GM21381 (cell line): ENCODE data around the gene B4GALT2.
A peak's percentile ranks its signal among the peaks of the same experiment; 100 is the strongest.

Experiments used
- ATAC-seq: cut with Tn5 transposase; IDR thresholded peaks from one replicate; pipeline ENCODE4 v1.9.1; 2021; ENCODE audit warnings: mild to moderate bottlenecking, moderate library complexity; ENCODE audit not compliant: unreplicated experiment

Gene B4GALT2

GRCh38 chr1:43946236-43947060 is 32.6 kb upstream of the B4GALT2 start, which contains the start of gene IPO13:
IPO13 (plus strand) TSS chr1:43946950; CDS start chr1:43947601, 651 bp downstream.
- ATAC-seq = peak; percentile 89

DNA sequence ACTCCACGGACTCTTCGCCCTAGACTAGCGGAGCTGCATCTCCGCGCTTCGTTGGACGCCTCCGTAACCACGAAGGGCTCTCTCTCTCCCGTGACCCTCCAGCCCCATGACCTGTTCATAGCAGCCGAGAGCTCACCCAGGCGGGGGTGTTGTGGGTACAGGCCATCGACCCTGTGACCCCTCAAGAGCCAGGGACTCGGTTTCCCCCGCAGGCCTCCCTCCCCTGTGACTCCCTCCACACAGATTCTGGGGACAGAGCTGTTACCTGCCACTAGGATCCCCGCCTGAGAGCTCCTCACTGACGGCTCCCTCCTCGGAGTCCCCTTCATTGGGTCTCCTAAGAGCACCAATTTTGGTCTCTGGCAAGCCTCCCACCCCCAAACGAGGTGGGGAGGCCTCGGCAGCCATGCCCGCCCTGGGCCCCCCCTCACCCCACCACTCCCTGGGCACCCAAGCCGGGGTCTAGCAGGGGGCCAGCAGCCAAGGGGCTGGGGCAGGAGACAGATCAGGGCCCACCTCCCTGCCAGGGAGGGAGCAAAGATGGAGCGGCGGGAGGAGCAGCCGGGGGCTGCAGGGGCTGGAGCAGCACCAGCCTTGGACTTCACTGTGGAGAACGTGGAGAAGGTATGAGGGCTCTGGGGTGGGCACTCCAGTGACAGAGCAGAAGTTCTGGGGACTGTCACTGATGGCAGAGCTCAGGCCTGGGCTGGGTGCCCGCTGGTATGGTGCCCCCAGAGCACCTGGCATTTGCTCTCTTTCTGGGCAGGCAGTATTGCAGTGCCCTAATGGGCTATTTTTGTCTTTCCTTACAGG is 31.7 kb upstream of the B4GALT2 start:
- ATAC-seq = no peak

DNA sequence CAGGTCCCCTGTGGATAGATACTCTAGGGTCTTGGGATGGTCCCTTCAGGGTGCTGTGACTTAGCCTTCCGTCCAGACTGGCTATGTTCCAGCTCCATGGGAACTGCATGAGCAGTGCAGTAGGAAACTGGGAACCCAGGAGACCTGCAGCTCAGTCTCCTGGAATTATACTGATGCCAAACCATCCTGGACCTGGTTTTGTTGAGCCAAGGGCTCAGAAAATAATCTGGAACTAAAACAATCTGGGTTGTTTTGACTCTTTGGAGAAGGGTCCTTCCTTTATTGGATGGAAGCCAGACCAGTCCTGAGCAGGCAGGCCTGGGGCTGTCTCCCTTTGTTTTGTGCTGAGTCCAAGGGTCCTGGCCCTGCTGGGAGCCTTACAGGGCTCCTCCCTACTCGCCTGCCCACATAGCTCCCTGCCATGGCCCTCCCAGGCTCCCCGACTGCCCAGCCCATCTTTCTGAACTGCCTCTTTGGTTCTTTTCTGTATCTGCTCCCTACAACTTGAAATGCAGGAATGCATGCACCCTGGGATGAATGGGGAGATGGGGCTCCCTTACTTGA is 31.1 kb upstream of the B4GALT2 start:
- no peak for ATAC-seq

GRCh38 chr1:43949678-43950077 is 29.3 kb upstream of the B4GALT2 start:
- ATAC-seq = no peak

- ATAC-seq = no peak
These were observed 27.7 kb upstream of the B4GALT2 start for GRCh38 chr1:43951021-43951985.

- ATAC-seq = no peak
These were observed 26.2 kb upstream of the B4GALT2 start for GRCh38 chr1:43952731-43953346.

DNA sequence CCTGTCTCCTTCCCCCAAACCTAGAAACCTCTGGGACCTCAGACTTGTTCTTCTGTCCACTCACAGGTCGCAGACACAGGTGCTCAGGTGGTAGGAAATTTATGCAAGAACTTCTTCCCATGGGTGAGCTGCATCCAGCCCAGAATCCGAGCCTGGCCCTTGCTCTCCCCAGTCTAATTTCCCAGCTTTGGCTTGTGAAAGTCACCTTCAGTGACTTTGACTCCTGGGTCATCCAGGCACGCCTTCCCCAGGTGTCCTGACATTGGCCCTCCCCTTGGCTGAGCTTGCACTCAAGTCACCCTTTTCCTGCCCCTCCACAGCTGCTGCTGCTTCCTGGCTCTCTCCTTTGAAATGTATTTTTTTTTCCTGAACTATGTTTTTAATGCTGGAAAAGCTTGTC is 25.6 kb upstream of the B4GALT2 start:
- no peak for ATAC-seq

DNA sequence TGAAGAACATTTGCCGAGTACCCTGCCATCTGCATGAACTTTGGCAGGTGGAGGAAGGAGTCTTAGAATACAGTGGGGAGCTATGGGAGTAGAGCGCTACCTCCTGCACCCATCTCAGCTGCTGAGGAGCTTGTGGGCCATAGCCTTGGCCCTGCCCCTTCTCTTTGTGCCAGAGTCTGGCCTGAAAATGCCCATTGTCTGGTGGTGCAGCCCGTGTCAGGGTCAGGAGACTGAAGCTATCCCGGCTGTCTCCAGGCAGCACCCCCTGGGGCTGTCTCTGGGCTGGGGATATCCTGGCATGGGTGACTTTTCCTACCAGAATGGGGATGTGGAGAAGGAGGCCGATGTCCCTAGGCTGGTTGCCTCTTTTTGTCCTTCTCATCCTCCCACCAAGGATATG is 25.0 kb upstream of the B4GALT2 start:
- ATAC-seq = no peak

DNA sequence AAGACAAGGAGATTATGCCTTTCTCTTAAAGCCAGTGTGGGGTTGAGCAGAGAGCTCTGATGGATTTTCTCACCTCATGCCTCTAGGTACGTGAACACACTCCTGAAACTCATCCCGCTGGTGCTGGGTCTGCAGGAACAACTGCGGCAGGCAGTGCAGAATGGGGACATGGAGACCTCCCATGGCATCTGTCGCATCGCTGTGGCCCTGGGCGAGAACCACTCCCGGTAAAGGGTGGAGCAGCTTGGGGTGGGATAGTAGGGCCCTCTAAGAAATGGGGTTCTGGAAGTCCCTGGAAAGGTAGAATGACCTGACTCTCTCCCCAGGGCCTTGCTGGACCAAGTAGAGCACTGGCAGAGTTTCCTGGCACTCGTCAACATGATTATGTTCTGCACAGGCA is 22.8 kb upstream of the B4GALT2 start:
- ATAC-seq = no peak

DNA sequence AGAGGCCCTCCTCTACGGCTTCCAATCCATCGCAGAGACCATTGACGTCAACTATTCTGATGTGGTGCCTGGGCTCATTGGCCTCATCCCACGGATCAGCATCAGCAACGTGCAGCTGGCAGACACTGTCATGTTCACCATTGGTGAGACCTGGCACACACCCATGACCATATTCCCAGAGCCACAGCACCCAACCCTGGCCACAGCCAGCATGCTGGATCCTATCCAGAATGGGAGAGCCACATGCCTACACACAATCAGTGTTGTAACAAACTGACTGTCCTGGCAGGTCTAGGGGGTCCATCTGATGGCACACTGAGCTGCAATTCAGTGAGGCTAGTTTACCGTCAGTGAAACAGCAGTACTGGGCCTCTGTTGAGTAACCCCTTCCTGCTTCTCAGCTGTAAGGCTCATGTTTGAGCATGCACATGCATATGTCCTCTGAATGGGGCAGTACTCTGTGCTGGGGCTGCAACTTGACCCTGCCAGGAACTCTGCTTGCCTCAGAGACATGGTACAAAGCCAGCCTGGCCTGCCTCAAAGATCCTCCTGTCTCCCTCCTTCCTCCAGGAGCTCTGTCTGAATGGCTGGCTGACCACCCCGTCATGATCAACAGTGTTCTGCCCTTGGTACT is 21.5 kb upstream of the B4GALT2 start:
- ATAC-seq = no peak

GRCh38 chr1:43958351-43959255 is 20.4 kb upstream of the B4GALT2 start:
- ATAC-seq = no peak

GRCh38 chr1:43960798-43961197 is 18.2 kb upstream of the B4GALT2 start:
- ATAC-seq = no peak

- no peak for ATAC-seq
These were observed 17.3 kb upstream of the B4GALT2 start for GRCh38 chr1:43961692-43962091.

DNA sequence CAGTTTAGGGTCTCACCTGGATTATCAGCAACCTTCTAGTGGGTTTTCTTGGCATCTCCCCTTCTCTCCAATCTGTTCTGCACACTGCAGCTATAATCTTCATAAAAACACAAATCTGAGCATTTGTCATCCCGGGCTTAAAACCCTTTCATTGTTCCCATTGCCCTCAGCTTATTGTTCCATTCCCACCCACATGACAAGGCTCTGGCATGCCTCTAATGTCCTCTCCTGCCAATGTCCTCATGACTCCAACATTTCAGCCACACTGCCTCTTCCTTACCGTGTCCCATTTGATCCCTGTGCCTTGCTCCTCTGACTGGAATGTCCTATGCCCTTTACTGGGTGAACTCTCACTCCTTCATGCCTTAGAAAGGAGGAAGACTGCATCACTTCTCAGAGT is 16.7 kb upstream of the B4GALT2 start:
- no peak for ATAC-seq

DNA sequence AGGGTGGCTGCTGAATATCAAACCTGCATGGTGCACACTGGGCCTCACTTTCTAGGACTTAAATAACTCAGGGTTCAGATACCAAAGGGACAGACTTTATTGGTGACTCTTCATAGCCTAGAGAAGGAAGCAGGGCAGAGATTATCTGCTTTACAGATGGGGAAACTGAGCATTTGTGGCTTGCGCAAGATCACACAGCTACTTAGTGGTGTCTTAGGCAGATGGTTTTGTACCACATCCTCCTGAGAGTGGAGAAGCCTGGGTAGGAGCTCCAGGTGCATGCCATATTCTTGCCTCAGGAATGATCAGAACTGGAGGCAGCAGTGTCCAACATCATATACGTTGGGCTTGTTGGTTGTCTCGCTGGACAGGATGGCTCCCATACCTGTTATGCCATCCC is 16.0 kb upstream of the B4GALT2 start:
- no peak for ATAC-seq

- no peak for ATAC-seq
These were observed 15.1 kb upstream of the B4GALT2 start for GRCh38 chr1:43963890-43964289.

DNA sequence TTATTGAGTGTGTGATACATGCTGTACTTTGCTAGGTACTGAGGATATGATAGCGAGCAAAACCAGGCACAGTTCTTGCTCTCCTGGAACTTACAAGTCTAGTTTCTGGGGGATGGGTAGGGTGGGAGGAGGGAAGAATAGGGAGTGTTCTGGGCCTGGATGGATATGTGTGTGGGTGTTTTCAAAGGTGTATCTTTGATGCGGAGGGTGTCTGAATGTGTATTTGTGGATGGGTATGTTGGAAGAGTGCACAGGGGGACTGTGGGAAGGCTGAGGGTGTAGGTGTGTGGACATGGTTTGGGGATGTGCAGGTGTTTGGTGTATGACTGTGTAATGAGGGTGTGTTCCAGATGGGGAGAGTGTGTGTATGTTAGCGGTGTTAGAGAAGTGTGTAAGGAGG is 13.7 kb upstream of the B4GALT2 start:
- no peak for ATAC-seq

DNA sequence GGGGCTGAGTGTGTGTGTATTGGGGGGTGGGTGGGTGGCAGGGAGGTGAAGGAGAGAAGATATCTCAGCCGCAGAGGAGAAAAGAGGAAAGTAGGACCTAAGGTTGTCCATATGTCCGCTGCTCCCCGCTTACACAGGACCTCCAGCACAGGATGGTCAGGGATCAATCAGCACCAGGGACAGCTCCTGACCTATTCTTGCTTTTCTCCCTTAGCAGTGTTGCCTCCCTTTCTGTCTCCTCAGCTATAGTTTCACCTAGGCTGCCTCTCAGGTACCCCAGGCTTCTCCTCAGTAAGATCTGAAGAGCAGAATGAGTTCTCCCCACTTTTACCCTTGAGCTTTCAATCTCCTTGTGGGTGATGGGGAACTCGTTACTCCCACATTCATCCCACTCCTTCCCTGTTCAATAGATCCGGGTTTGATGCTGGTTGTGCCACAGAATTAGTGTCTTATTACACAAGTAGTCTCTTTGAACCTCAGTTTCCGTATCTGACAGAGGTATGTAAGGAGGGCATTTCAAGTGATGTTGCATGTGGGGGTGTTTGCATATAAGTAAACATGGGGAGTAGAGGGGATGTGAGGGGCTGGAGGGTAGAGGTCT is 10.6 kb upstream of the B4GALT2 start:
- no peak for ATAC-seq
